Neuronal stem cell (in vitro differentiated cells): ENCODE results near the gene SMAD3.
"Not testable (repeated sequence)": the region's sequence is repeated elsewhere in the genome, so short reads cannot be mapped to it uniquely, and the experiment has no call there.

Source experiments
- DNase-seq: peaks from one replicate; pipeline ENCODE4 v3.0.0-alpha.2; 2013; ENCODE audit warnings: low spot score
- H2AFZ ChIP-seq: one replicate; pipeline ENCODE4 v1.6.1; 2013; ENCODE audit warnings: mild to moderate bottlenecking, low read length, inconsistent platforms
- H2AK5ac ChIP-seq: 2 replicates; pipeline ENCODE4 v1.6.1; 2013; ENCODE audit warnings: low read depth, mild to moderate bottlenecking, inconsistent platforms, low read length, moderate library complexity, mixed read lengths
- H2BK120ac ChIP-seq: 2 replicates; pipeline ENCODE4 v1.6.1; 2013; ENCODE audit warnings: low read depth, mild to moderate bottlenecking, inconsistent platforms, low read length, moderate library complexity, mixed read lengths
- H2BK12ac ChIP-seq: one replicate; pipeline ENCODE4 v1.6.1; 2013; ENCODE audit warnings: low read length, inconsistent platforms
- H2BK15ac ChIP-seq: 2 replicates; pipeline ENCODE4 v1.6.1; 2013; ENCODE audit warnings: mild to moderate bottlenecking, low read length, inconsistent platforms, mixed read lengths
- H2BK5ac ChIP-seq: one replicate; pipeline ENCODE4 v1.6.1; 2013; ENCODE audit warnings: inconsistent platforms, mild to moderate bottlenecking, low read length, moderate library complexity
- H3K14ac ChIP-seq: one replicate; pipeline ENCODE4 v1.6.1; 2013; ENCODE audit warnings: low read length, inconsistent platforms
- H3K18ac ChIP-seq: 2 replicates; pipeline ENCODE4 v1.6.1; 2013; ENCODE audit warnings: low read length, inconsistent platforms
- H3K23ac ChIP-seq: 2 replicates; pipeline ENCODE4 v1.6.1; 2013; ENCODE audit warnings: low read depth, mild to moderate bottlenecking, mixed read lengths, low read length, inconsistent platforms; ENCODE audit not compliant: poor library complexity
- H3K27ac ChIP-seq: replicated peaks from 3 replicates; pipeline ENCODE4 v1.5.1; 2013; ENCODE audit warnings: low read length, inconsistent platforms
- H3K27me3 ChIP-seq, 3 experiments: 2 replicates each; pipeline ENCODE4 v1.6.1; 2013; ENCODE audit warnings: low read length in 3 of 3, mild to moderate bottlenecking in 2 of 3, inconsistent platforms in 1 of 3, low read depth in 1 of 3, mixed read lengths in 1 of 3, moderate library complexity in 1 of 3; ENCODE audit not compliant: control insufficient read depth in 3 of 3, insufficient read depth in 3 of 3
- H3K36me3 ChIP-seq, 2 donors: replicated peaks in 1 of 2; 2 replicates each; pipeline ENCODE4 v1.6.1; 2013; ENCODE audit warnings: low read length in 2 of 2; ENCODE audit not compliant: control insufficient read depth in 2 of 2, insufficient read depth in 2 of 2
- H3K4ac ChIP-seq: 2 replicates; pipeline ENCODE4 v1.6.1; 2013; ENCODE audit warnings: inconsistent platforms, mild to moderate bottlenecking, low read length, moderate library complexity
- H3K4me1 ChIP-seq, 2 donors: 1 replicate in 1 of 2; 2 replicates in 1 of 2; pipeline ENCODE4 v1.6.1; 2013; ENCODE audit warnings: low read length in 2 of 2, low read depth in 1 of 2; ENCODE audit not compliant: control insufficient read depth in 2 of 2, insufficient read depth in 1 of 2
- H3K4me2 ChIP-seq: one replicate; pipeline ENCODE4 v1.6.1; 2013; ENCODE audit warnings: mild to moderate bottlenecking, low read length, inconsistent platforms; ENCODE audit not compliant: insufficient read depth, poor library complexity, severe bottlenecking
- H3K4me3 ChIP-seq, 2 donors: 2 replicates each; pipeline ENCODE4 v1.5.1; 2013; ENCODE audit warnings: low read length in 2 of 2, mild to moderate bottlenecking in 2 of 2, inconsistent platforms in 1 of 2, moderate library complexity in 1 of 2
- H3K79me1 ChIP-seq: one replicate; pipeline ENCODE4 v1.6.1; 2013; ENCODE audit warnings: low read depth, mild to moderate bottlenecking, inconsistent platforms, low read length, moderate library complexity
- H3K9ac ChIP-seq: one replicate; pipeline ENCODE4 v1.6.1; 2013; ENCODE audit warnings: mild to moderate bottlenecking, low read depth, low read length, inconsistent platforms; ENCODE audit not compliant: poor library complexity
- H3K9me3 ChIP-seq, 2 donors: replicated peaks in 1 of 2; 2 replicates each; pipeline versions ENCODE3 to v1.6.1; 2013; ENCODE audit warnings: low read length in 2 of 2, mild to moderate bottlenecking in 2 of 2, inconsistent platforms in 1 of 2, low read depth in 1 of 2, mixed read lengths in 1 of 2, moderate library complexity in 1 of 2; ENCODE audit not compliant: control insufficient read depth in 2 of 2, insufficient read depth in 1 of 2
- H4K8ac ChIP-seq: one replicate; pipeline ENCODE4 v1.6.1; 2013; ENCODE audit warnings: low read depth, mild to moderate bottlenecking, inconsistent platforms, low read length, moderate library complexity
- H4K91ac ChIP-seq: one replicate; pipeline ENCODE4 v1.6.1; 2013; ENCODE audit warnings: low read length, low read depth, mild to moderate bottlenecking, inconsistent platforms; ENCODE audit not compliant: poor library complexity
- WGBS, 2 donors: extraction: QIAGEN DNeasy Blood & Tissue Kit; methylation state at CpG; one replicate each; pipeline ENCODE4 v1.1.7; 2013; ENCODE audit warnings: missing lambda C conversion rate in 2 of 2, mixed read lengths in 1 of 2; ENCODE audit not compliant: insufficient read length in 2 of 2, insufficient replicate concordance in 1 of 2; ENCODE audit errors: extremely low coverage in 2 of 2; 5-methylcytosine and 5-hydroxymethylcytosine counted together

Gene SMAD3

DNA sequence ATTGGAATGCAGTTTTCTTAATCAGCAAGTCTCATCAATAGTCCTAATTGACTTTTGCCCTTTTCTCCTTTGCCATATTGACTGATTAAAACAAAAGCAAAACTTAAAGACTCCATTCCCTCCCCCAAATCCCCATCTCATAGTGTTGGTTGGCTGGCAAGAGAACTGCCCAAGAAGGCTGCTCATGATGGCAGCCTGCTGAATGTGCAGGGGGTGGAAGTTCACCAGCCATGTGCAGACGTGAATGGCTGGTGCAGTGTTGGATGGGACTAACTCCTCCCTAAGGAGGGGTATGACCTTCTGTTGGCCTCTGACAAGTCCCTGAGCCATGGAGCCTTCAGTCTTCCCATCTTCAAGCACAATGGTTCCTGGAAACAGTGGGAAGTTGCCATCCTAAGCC, 7.0 kb downstream of the SMAD3 start:
- Histone ChIP-seq H4K8ac (no peak overlapping the region), H2BK15ac (no peak overlapping the region), H3K36me3 (peaks cover 0 to 67% of the 10 kb centered on the region in 2 donors), H3K18ac (no peak overlapping the region), H2AFZ (no peak overlapping the region), H3K14ac (no peak overlapping the region), H3K23ac (no peak overlapping the region), H2BK5ac (no peak overlapping the region), H3K4me1 (peaks cover 16 to 29% of the 10 kb centered on the region in 2 donors), H3K4me2 (no peak overlapping the region), H3K9ac (no peak overlapping the region), H3K4me3 (no peak overlapping the region), H3K4ac (no peak overlapping the region), H2BK12ac (no peak overlapping the region), H3K9me3 (peaks cover 0 to 6% of the 10 kb centered on the region in 2 donors), H3K27me3 (no peaks in the 10 kb centered on the region), H2BK120ac (no peak overlapping the region), H3K27ac (no peak overlapping the region), H2AK5ac (no peak overlapping the region), H4K91ac (no peak overlapping the region), H3K79me1 (peaks cover 4% of the 10 kb centered on the region)
- no peak for DNase-seq
- WGBS, 2 donors, result no CpG with 5 or more reads among the region's 1 CpG

DNA sequence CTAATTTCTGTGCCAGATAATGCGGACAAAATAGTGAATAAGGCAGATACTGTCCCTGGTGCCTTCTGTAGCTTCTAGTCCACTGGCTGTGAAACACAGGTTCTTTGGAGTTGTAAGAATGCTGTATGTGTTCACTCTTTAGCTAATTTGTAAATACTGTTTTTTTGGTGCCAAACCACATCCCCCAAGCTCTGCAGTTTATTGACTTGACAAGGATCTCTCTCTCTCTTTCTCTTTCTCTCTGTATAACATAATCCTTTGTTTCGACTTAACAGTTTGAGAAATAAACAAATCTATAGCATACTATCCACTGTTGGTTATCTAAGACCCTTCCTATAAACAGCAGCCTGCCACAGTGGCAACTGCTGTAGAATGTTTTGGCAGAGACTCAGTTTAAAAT, 7.6 kb downstream of the SMAD3 start:
- Histone ChIP-seq H2BK120ac (no peak overlapping the region), H3K9me3 (peaks cover 0 to 6% of the 10 kb centered on the region in 2 donors), H4K91ac (no peak overlapping the region), H4K8ac (no peak overlapping the region), H3K79me1 (peaks cover 5% of the 10 kb centered on the region), H2AFZ (no peak overlapping the region), H3K4me3 (no peak overlapping the region), H2BK12ac (no peak overlapping the region), H3K4ac (no peak overlapping the region), H3K36me3 (peaks cover 0 to 73% of the 10 kb centered on the region in 2 donors), H2AK5ac (no peak overlapping the region), H3K4me2 (no peak overlapping the region), H3K18ac (no peak overlapping the region), H2BK5ac (no peak overlapping the region), H3K27me3 (no peaks in the 10 kb centered on the region), H3K9ac (no peak overlapping the region), H3K27ac (no peak overlapping the region), H3K14ac (no peak overlapping the region), H3K23ac (no peak overlapping the region), H2BK15ac (no peak overlapping the region), H3K4me1 (peaks cover 16 to 24% of the 10 kb centered on the region in 2 donors)
- DNase-seq, result no peak
- no CpG with 5 or more reads among the region's 2 CpGs for WGBS, 2 donors

DNA sequence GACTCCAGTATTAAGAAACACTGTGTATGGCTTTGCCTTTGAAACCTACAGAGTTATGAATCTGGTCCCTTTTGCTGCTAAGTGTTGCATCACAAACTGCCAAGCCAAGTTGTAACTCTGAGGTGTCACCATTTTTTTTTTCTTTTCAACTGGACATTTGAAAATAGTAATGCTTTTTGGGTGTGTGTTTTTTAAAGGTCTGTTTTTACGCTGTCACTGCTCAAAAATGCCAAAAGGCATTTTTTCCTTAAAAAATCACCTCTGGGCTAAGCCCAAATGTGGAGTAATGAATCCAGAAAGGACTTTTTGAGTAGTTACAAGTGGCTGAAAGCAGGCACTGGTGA, 9.5 kb downstream of the SMAD3 start:
- H3K36me3 ChIP-seq, result peaks cover 0 to 74% of the 10 kb centered on the region in 2 donors
- no peak overlapping the region for H2BK12ac ChIP-seq
- H3K27me3 ChIP-seq, result no peaks in the 10 kb centered on the region
- H2BK15ac ChIP-seq, result no peak overlapping the region
- WGBS, 2 donors, result no CpG with 5 or more reads among the region's 1 CpG
- H3K9me3 ChIP-seq, result peaks cover 0 to 6% of the 10 kb centered on the region in 2 donors
- no peak overlapping the region for H3K9ac ChIP-seq
- no peak overlapping the region for H3K18ac ChIP-seq
- no peak overlapping the region for H3K14ac ChIP-seq
- no peak for DNase-seq
- peaks cover 4 to 11% of the 10 kb centered on the region in 2 donors for H3K4me1 ChIP-seq
- peaks cover 5% of the 10 kb centered on the region for H3K79me1 ChIP-seq
- H2AK5ac ChIP-seq, result no peak overlapping the region
- H3K4me2 ChIP-seq, result no peak overlapping the region
- H4K8ac ChIP-seq, result no peak overlapping the region
- no peak overlapping the region for H2BK120ac ChIP-seq
- no peak overlapping the region for H3K27ac ChIP-seq
- H3K4me3 ChIP-seq, result no peak overlapping the region
- H2BK5ac ChIP-seq, result no peak overlapping the region
- no peak overlapping the region for H4K91ac ChIP-seq
- H3K4ac ChIP-seq, result no peak overlapping the region
- H2AFZ ChIP-seq, result no peak overlapping the region
- H3K23ac ChIP-seq, result no peak overlapping the region

DNA sequence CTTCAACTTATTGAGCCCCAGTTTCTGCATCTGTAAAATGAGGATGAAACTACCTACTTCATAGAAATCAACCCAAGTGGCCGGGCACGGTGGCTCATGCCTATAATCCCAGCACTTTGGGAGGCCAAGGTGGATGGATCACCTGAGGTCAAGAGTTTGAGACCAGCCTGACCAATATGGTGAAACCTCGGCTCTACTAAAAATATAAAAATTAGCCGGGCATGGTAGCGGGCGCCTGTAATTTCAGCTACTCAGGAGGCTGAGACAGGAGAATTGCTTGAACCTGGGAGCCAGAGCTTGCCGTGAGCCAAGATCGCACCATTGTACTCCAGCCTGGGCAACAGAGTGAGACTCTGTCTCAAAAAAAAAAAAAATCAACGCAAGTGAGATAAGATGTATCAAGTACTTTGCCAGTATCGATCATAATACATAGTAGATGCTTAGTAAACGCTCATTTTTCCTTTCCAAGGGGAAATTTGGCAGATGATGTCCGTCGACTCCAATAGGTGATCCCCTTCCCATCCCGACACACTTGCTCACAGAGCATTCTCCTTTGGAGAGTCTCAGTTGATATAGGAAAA, 10.2 kb downstream of the SMAD3 start:
- H3K18ac ChIP-seq, H3K9ac ChIP-seq, H3K27me3 ChIP-seq, H3K79me1 ChIP-seq, H3K4me3 ChIP-seq, H3K4ac ChIP-seq, H2AK5ac ChIP-seq, H3K23ac ChIP-seq, DNase-seq, H2BK5ac ChIP-seq, H3K4me1 ChIP-seq, H2BK12ac ChIP-seq, H3K4me2 ChIP-seq, H4K91ac ChIP-seq, H4K8ac ChIP-seq, H2BK120ac ChIP-seq, H3K9me3 ChIP-seq, H3K14ac ChIP-seq, H2AFZ ChIP-seq, H2BK15ac ChIP-seq, H3K27ac ChIP-seq: not testable (repeated sequence)
- peaks cover 0 to 74% of the 10 kb centered on the region in 2 donors for H3K36me3 ChIP-seq
- WGBS, 2 donors, result no CpG with 5 or more reads among the region's 14 CpGs
